NOMO-1 treated with DMSO at 0.1 percent for 48 hours (cell line): Measurements from ENCODE around the gene TXNRD1.
"Not testable (repeated sequence)": the region's sequence is repeated elsewhere in the genome, so short reads cannot be mapped to it uniquely, and the experiment has no call there.

Source experiments
- DNase-seq: peaks from one replicate; lab custom pipeline; 2025; ENCODE audit not compliant: unreplicated experiment; lab: John Stamatoyannopoulos, UW

TXNRD1 gene

GRCh38 chr12:104320627-104321024 is 105.0 kb downstream of the TXNRD1 start:
- no peak for DNase-seq

- DNase-seq = no peak
These were observed 106.4 kb downstream of the TXNRD1 start for GRCh38 chr12:104321949-104322348.

- DNase-seq = not testable (repeated sequence)
These were observed 107.0 kb downstream of the TXNRD1 start for GRCh38 chr12:104322533-104322932.

- DNase-seq = no peak
These were observed 108.3 kb downstream of the TXNRD1 start for GRCh38 chr12:104323899-104324298.

- DNase-seq = not testable (repeated sequence)
These were observed 112.7 kb downstream of the TXNRD1 start for GRCh38 chr12:104328278-104328677.

GRCh38 chr12:104328790-104329189 is 113.2 kb downstream of the TXNRD1 start:
- no peak for DNase-seq

- DNase-seq = no peak
These were observed 114.3 kb downstream of the TXNRD1 start for GRCh38 chr12:104329707-104330532.

- no peak for DNase-seq
These were observed 115.8 kb downstream of the TXNRD1 start for GRCh38 chr12:104331376-104331775.

- DNase-seq = not testable (repeated sequence)
These were observed 116.7 kb downstream of the TXNRD1 start for GRCh38 chr12:104332273-104332672.

GRCh38 chr12:104333692-104334255 is 118.2 kb downstream of the TXNRD1 start:
- DNase-seq = no peak

GRCh38 chr12:104334581-104334980 is 119.0 kb downstream of the TXNRD1 start:
- DNase-seq = no peak

- DNase-seq = no peak
These were observed 120.5 kb downstream of the TXNRD1 start for GRCh38 chr12:104336115-104336514.

- DNase-seq = no peak
These were observed 121.5 kb downstream of the TXNRD1 start for GRCh38 chr12:104337030-104337558.

- DNase-seq = no peak
These were observed 124.1 kb downstream of the TXNRD1 start for GRCh38 chr12:104339663-104340062.

- DNase-seq = no peak
These were observed 124.6 kb downstream of the TXNRD1 start for GRCh38 chr12:104340177-104340576.

GRCh38 chr12:104340925-104341611 is 125.5 kb downstream of the TXNRD1 start:
- DNase-seq = no peak

GRCh38 chr12:104342147-104342546 is 126.6 kb downstream of the TXNRD1 start:
- DNase-seq = no peak

- DNase-seq = no peak
These were observed 127.2 kb downstream of the TXNRD1 start for GRCh38 chr12:104342635-104343249.

- DNase-seq = no peak
These were observed 129.1 kb downstream of the TXNRD1 start for GRCh38 chr12:104344682-104345081.

- DNase-seq = no peak
These were observed 129.9 kb downstream of the TXNRD1 start for GRCh38 chr12:104345234-104346066.
